Mammary epithelial cell (primary cell): ENCODE results near the gene ADGRA3.

Source experiments
- CTCF ChIP-seq, 2 donors: IDR thresholded peaks in 1 of 2; conservative IDR thresholded peaks in 1 of 2; 2 replicates each; pipeline ENCODE4 v1.5.1; 2011 to 2012; ENCODE audit warnings: inconsistent platforms in 2 of 2, low read length in 2 of 2, mild to moderate bottlenecking in 2 of 2, control low read depth in 1 of 2, low read depth in 1 of 2; ENCODE audit not compliant: insufficient read depth in 1 of 2; ENCODE audit errors: extremely low read depth in 1 of 2
- EZH2 ChIP-seq: IDR thresholded peaks from 2 replicates; pipeline ENCODE4 v1.6.1; 2012; ENCODE audit warnings: low read length, inconsistent platforms, borderline replicate concordance

GRCh38 chr4:22454955-22455354, 60.9 kb downstream of the ADGRA3 start:
- TF ChIP-seq CTCF (conservative IDR thresholded peaks at IDR 0.05 in 1 of 2, IDR thresholded peaks at IDR 0.05 in 1 of 2; ENCODE audit: extremely low read depth in 1 of 2, insufficient read depth in 1 of 2, low read depth in 1 of 2, low read length in 2 of 2), result no peak
- no peak for TF ChIP-seq EZH2
